ENCODE results near the gene RPP30. TPM values are rescaled to one million over a fixed set of nuclear protein-coding genes. Genes with fewer than 3 reads are reported as not detected.

Gene RPP30
- total RNA-seq, 1 experiment from 2014 or later = 32.4 TPM

- H3K4me2 ChIP-seq = 0 out of 2 replicates have a peak overlapping the region, but pooled peaks have one; percentile 7
- peaks cover 12% of the 10 kb centered on the region for H3K4me1 ChIP-seq (replicated peaks; ENCODE audit: insufficient read depth)
- H3K79me2 ChIP-seq (ENCODE audit: low read depth) = no peaks in the 10 kb centered on the region
- CTCF ChIA-PET = interaction anchor here (0.8 kb wide), 1 partner anchor 13 kb away, joined by 4 read pairs; the partner anchor contains the start of gene RPP30
- 0 out of 2 replicates have a peak, but pooled peaks cover 3% of the 10 kb centered on the region for H4K20me1 ChIP-seq (ENCODE audit: insufficient read depth)
- BruUV-seq (replicated peaks) = no TSS peak
- intact Hi-C loops (cut with micrococcal nuclease; ENCODE audit: unreplicated experiment) = loop anchor here (10.0 kb wide), 2 partner anchors 960 to 1030 kb away; no protein-coding TSS in a partner anchor
- H3K27ac ChIP-seq = 0 out of 2 replicates have a peak overlapping the region, but pooled peaks have one; percentile 29
- H3K9me2 ChIP-seq (ENCODE audit: insufficient read depth) = no peaks in the 10 kb centered on the region
- no peak overlapping the region for H2AFZ ChIP-seq
- no peak overlapping the region for H3K4me3 ChIP-seq
- peaks cover 6% of the 10 kb centered on the region; the same call in 1 of the 2 replicates for H3F3A ChIP-seq (ENCODE audit: insufficient read depth, low read depth)
- TF ChIP-seq EZH2 (IDR thresholded peaks at IDR 0.05; ENCODE audit: low read depth) (no peak), CTCF (conservative IDR thresholded peaks at IDR 0.05) (no peak)
- no peaks in the 10 kb centered on the region for H3K27me3 ChIP-seq (ENCODE audit: insufficient read depth, low read depth)
- peaks cover 13% of the 10 kb centered on the region; the same call in 1 of the 2 replicates for H3K36me3 ChIP-seq (ENCODE audit: low read depth)
- POLR2A ChIA-PET (ENCODE audit: unreplicated experiment) = interaction anchor here (0.6 kb wide), 1 partner anchor 377 kb away, joined by 7 read pairs; no protein-coding TSS in a partner anchor
- H3K9me3 ChIP-seq (ENCODE audit: insufficient read depth, low read depth) = no peaks in the 10 kb centered on the region
- no peak for DNase-seq
Observed at GRCh38 chr10:90884431-90884830, 12.7 kb downstream of the RPP30 start.

GRCh38 chr10:90885176-90885575 lies 13.4 kb downstream of the RPP30 start:
- ChIA-PET POLR2A (ENCODE audit: unreplicated experiment) (no interaction called here), CTCF (no interaction called here)
- Histone ChIP-seq H3K9me3 (ENCODE audit: insufficient read depth, low read depth) (no peaks in the 10 kb centered on the region), H3K36me3 (ENCODE audit: low read depth) (peaks cover 13% of the 10 kb centered on the region; the same call in 1 of the 2 replicates), H3K4me2 (no peak overlapping the region), H3F3A (ENCODE audit: insufficient read depth, low read depth) (peaks cover 6% of the 10 kb centered on the region; the same call in 1 of the 2 replicates), H3K27me3 (ENCODE audit: insufficient read depth, low read depth) (no peaks in the 10 kb centered on the region), H3K9me2 (ENCODE audit: insufficient read depth) (no peaks in the 10 kb centered on the region), H3K4me1 (replicated peaks; ENCODE audit: insufficient read depth) (peaks cover 12% of the 10 kb centered on the region), H3K27ac (0 out of 2 replicates have a peak overlapping the region, but pooled peaks have one; percentile 29), H4K20me1 (ENCODE audit: insufficient read depth) (0 out of 2 replicates have a peak, but pooled peaks cover 3% of the 10 kb centered on the region), H3K4me3 (no peak overlapping the region), H2AFZ (no peak overlapping the region), H3K79me2 (ENCODE audit: low read depth) (no peaks in the 10 kb centered on the region)
- TF ChIP-seq CTCF (conservative IDR thresholded peaks at IDR 0.05) (no peak), EZH2 (IDR thresholded peaks at IDR 0.05; ENCODE audit: low read depth) (no peak)
- BruUV-seq (replicated peaks) = no TSS peak
- intact Hi-C loops (cut with micrococcal nuclease; ENCODE audit: unreplicated experiment) = loop anchor here (10.0 kb wide), 2 partner anchors 960 to 1030 kb away; no protein-coding TSS in a partner anchor
- DNase-seq = no peak

GRCh38 chr10:90887555-90887954 lies 15.8 kb downstream of the RPP30 start:
- CTCF ChIA-PET = no interaction called here
- Histone ChIP-seq H3K4me1 (replicated peaks; ENCODE audit: insufficient read depth) (peaks cover 12% of the 10 kb centered on the region), H2AFZ (no peak overlapping the region), H3K27ac (no peak overlapping the region), H3K9me2 (ENCODE audit: insufficient read depth) (no peaks in the 10 kb centered on the region), H3K9me3 (ENCODE audit: insufficient read depth, low read depth) (no peaks in the 10 kb centered on the region), H3K4me2 (no peak overlapping the region), H3K27me3 (ENCODE audit: insufficient read depth, low read depth) (no peaks in the 10 kb centered on the region), H3K79me2 (ENCODE audit: low read depth) (no peaks in the 10 kb centered on the region), H4K20me1 (ENCODE audit: insufficient read depth) (0 out of 2 replicates have a peak, but pooled peaks cover 3% of the 10 kb centered on the region), H3K4me3 (no peak overlapping the region), H3F3A (ENCODE audit: insufficient read depth, low read depth) (peaks cover 6% of the 10 kb centered on the region; the same call in 1 of the 2 replicates), H3K36me3 (ENCODE audit: low read depth) (peaks cover 13% of the 10 kb centered on the region; the same call in 1 of the 2 replicates)
- POLR2A ChIA-PET (ENCODE audit: unreplicated experiment) = no interaction called here
- BruUV-seq (replicated peaks) = no TSS peak
- intact Hi-C loops (cut with micrococcal nuclease; ENCODE audit: unreplicated experiment) = loop anchor here (10.0 kb wide), 2 partner anchors 957 to 1027 kb away; no protein-coding TSS in a partner anchor
- DNase-seq = no peak
- no peak for TF ChIP-seq CTCF (conservative IDR thresholded peaks at IDR 0.05)
- no peak for TF ChIP-seq EZH2 (IDR thresholded peaks at IDR 0.05; ENCODE audit: low read depth)

Measured in PC-9 (cell line).